WTC11 (cell line): Measurements from ENCODE around the gene SLC25A45. TPM values are rescaled to one million over a fixed set of nuclear protein-coding genes. Genes with fewer than 3 reads are reported as not detected.

Experiments
- ATAC-seq: fragments of 200-7000 bp; cut with Tn5 transposase; 2 replicates; pipeline ENCODE4 v1.10.0; 2021; ENCODE audit warnings: mild to moderate bottlenecking, moderate library complexity
- CTCF ChIA-PET: fragments of 300-600 bp; sonication (Branson Sonifier 250); formaldehyde crosslinking; loops from one replicate; lab custom pipeline; 2021; ENCODE audit warnings: antibody characterized with exemption; lab: Charles Lee
- POLR2A ChIA-PET: fragments of 350-600 bp; sonication (Branson Sonifier 250); formaldehyde crosslinking; loops from one replicate; lab custom pipeline; 2021; ENCODE audit warnings: antibody characterized with exemption; lab: Charles Lee
- DNase-seq: peaks from one replicate; pipeline ENCODE4 v3.0.0; 2021; ENCODE audit warnings: low spot score
- H3K27ac Mint-ChIP-seq: 2 replicates; pipeline ENCODE4 v1.8.0; 2021; ENCODE audit warnings: mixed read lengths
- H3K27me3 Mint-ChIP-seq: 2 replicates; pipeline ENCODE4 v1.8.0; 2021; ENCODE audit warnings: low read depth, mild to moderate bottlenecking, moderate library complexity, mixed read lengths
- H3K36me3 Mint-ChIP-seq: 2 replicates; pipeline ENCODE4 v1.8.0; 2021; ENCODE audit warnings: mixed read lengths
- H3K4me1 Mint-ChIP-seq: 2 replicates; pipeline ENCODE4 v1.8.0; 2022; ENCODE audit warnings: mixed read lengths
- H3K4me3 Mint-ChIP-seq: 2 replicates; pipeline ENCODE4 v1.8.0; 2021; ENCODE audit warnings: mild to moderate bottlenecking, moderate library complexity, mixed read lengths
- H3K9me3 Mint-ChIP-seq: 2 replicates; pipeline ENCODE4 v1.8.0; 2021; ENCODE audit warnings: mixed read lengths
- ATF1 ChIP-seq: sonication (generic); formaldehyde crosslinking; IDR thresholded peaks from 2 replicates; pipeline ENCODE4 v1.8.1; 2023; ENCODE audit warnings: mild to moderate bottlenecking, moderate library complexity, missing genetic modification reagents
- ELF4 ChIP-seq: sonication (generic); formaldehyde crosslinking; IDR thresholded peaks from 2 replicates; pipeline ENCODE4 v1.8.1; 2022; ENCODE audit warnings: low read depth, mild to moderate bottlenecking, moderate library complexity, missing genetic modification reagents
- FOXJ3 ChIP-seq: sonication (generic); formaldehyde crosslinking; IDR thresholded peaks from 2 replicates; pipeline ENCODE4 v1.9.0; 2021; ENCODE audit warnings: missing genetic modification reagents, mild to moderate bottlenecking, borderline replicate concordance
- GTF2I ChIP-seq: fragments of 250-450 bp; sonication (Bioruptor Pico); conservative IDR thresholded peaks from 2 replicates; pipeline ENCODE4 v1.4.0; 2021; ENCODE audit warnings: mild to moderate bottlenecking
- IRF2 ChIP-seq: sonication (generic); formaldehyde crosslinking; IDR thresholded peaks from 2 replicates; pipeline ENCODE4 v1.8.0; 2022; ENCODE audit warnings: low read depth, missing genetic modification reagents, borderline replicate concordance
- NFE2L1 ChIP-seq: sonication (generic); formaldehyde crosslinking; IDR thresholded peaks from 2 replicates; pipeline ENCODE4 v1.8.1; 2023; ENCODE audit warnings: missing genetic modification reagents
- NR2C2 ChIP-seq: sonication (generic); formaldehyde crosslinking; IDR thresholded peaks from 2 replicates; pipeline ENCODE4 v1.8.0; 2022; ENCODE audit warnings: mild to moderate bottlenecking, missing genetic modification reagents
- ZBTB21 ChIP-seq: sonication (generic); formaldehyde crosslinking; IDR thresholded peaks from 2 replicates; pipeline ENCODE4 v1.8.1; 2023; ENCODE audit warnings: mild to moderate bottlenecking, missing genetic modification reagents, borderline replicate concordance
- ZNF232 ChIP-seq: sonication (generic); formaldehyde crosslinking; IDR thresholded peaks from 2 replicates; pipeline ENCODE4 v1.8.0; 2022; ENCODE audit warnings: mild to moderate bottlenecking, missing genetic modification reagents
- ZNF263 ChIP-seq: sonication (generic); formaldehyde crosslinking; IDR thresholded peaks from 2 replicates; pipeline ENCODE4 v1.8.1; 2022; ENCODE audit warnings: low read depth, mild to moderate bottlenecking, moderate library complexity, missing genetic modification reagents
- total RNA-seq: library from RNA; stranded (reverse); gene quantifications from 3 replicates; pipeline ENCODE4 v1.2.3, GENCODE V29; 2021
- TF ChIP-seq, protein P1 (sequence below): sonication (generic); formaldehyde crosslinking; IDR thresholded peaks from 2 replicates; pipeline ENCODE4 v1.8.1; 2022; ENCODE audit warnings: low read depth, mild to moderate bottlenecking, moderate library complexity, missing genetic modification reagents, borderline replicate concordance
- TF ChIP-seq, protein P2 (sequence below): fragments of 250-450 bp; sonication (Bioruptor Pico); IDR thresholded peaks from 2 replicates; pipeline ENCODE4 v1.9.0; 2021; ENCODE audit warnings: mild to moderate bottlenecking
- TF ChIP-seq, protein P3 (sequence below): fragments of 250-450 bp; sonication (Bioruptor Pico); IDR thresholded peaks from 2 replicates; pipeline ENCODE4 v2.1.2; 2022; ENCODE audit warnings: mild to moderate bottlenecking, moderate library complexity
- TF ChIP-seq, protein P4 (sequence below): fragments of 250-450 bp; sonication (Bioruptor Pico); IDR thresholded peaks from 2 replicates; pipeline ENCODE4 v1.9.0; 2021; ENCODE audit warnings: mild to moderate bottlenecking
- TF ChIP-seq, protein P5 (sequence below): sonication (generic); formaldehyde crosslinking; IDR thresholded peaks from 2 replicates; pipeline ENCODE4 v1.8.1; 2023; ENCODE audit warnings: mild to moderate bottlenecking, missing genetic modification reagents
- TF ChIP-seq, protein P6 (sequence below): sonication (generic); formaldehyde crosslinking; IDR thresholded peaks from 2 replicates; pipeline ENCODE4 v1.8.1; 2023; ENCODE audit warnings: mild to moderate bottlenecking, missing genetic modification reagents

Gene SLC25A45
- total RNA-seq, 1 experiment from 2014 or later = 1.7 TPM

DNA sequence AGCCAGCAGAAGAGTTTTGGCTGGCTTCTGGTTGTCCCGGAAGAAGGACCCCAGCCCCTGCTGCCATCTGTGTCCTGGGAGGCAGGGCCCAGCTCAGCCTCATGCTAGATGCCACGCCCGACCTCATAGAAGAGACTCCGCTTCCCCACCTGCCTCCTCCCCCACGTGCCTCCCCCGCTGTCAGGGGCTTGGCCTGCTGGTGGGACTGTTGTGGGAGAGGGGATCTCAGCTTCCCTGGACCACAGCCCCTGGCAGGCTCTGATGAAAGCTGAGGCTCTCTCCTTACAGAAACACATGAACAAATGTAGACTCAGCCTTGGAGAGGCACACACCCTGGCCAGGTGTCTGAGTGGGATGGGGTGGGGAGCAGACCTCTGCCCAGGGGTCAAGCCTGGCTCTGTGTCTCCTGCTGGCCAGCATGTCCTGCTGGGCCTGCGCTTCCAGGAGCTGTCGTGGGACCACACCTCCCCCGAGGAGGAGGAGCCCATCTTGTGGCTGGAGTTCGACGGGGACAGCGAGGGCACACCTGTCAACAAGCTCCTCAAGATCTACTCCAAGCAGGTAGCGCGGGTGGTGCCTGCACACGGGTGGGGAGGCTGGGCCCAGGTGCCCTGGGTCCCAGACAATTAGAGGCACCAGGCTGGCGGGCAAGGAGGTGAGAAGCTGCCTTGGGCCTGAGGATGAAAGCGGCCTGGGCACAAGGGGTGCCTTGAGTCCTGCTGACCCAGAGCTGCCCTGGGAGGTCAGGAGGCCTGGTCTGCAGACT, 18.0 kb upstream of the SLC25A45 start (continued):
- TF ChIP-seq, protein P1, sequence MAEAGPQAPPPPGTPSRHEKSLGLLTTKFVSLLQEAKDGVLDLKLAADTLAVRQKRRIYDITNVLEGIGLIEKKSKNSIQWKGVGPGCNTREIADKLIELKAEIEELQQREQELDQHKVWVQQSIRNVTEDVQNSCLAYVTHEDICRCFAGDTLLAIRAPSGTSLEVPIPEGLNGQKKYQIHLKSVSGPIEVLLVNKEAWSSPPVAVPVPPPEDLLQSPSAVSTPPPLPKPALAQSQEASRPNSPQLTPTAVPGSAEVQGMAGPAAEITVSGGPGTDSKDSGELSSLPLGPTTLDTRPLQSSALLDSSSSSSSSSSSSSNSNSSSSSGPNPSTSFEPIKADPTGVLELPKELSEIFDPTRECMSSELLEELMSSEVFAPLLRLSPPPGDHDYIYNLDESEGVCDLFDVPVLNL (CRISPR knock-in tag) = no peak
- TF ChIP-seq GTF2I (CRISPR knock-in tag) = no peak
- TF ChIP-seq ATF1 (CRISPR knock-in tag) = no peak
- TF ChIP-seq, protein P2, sequence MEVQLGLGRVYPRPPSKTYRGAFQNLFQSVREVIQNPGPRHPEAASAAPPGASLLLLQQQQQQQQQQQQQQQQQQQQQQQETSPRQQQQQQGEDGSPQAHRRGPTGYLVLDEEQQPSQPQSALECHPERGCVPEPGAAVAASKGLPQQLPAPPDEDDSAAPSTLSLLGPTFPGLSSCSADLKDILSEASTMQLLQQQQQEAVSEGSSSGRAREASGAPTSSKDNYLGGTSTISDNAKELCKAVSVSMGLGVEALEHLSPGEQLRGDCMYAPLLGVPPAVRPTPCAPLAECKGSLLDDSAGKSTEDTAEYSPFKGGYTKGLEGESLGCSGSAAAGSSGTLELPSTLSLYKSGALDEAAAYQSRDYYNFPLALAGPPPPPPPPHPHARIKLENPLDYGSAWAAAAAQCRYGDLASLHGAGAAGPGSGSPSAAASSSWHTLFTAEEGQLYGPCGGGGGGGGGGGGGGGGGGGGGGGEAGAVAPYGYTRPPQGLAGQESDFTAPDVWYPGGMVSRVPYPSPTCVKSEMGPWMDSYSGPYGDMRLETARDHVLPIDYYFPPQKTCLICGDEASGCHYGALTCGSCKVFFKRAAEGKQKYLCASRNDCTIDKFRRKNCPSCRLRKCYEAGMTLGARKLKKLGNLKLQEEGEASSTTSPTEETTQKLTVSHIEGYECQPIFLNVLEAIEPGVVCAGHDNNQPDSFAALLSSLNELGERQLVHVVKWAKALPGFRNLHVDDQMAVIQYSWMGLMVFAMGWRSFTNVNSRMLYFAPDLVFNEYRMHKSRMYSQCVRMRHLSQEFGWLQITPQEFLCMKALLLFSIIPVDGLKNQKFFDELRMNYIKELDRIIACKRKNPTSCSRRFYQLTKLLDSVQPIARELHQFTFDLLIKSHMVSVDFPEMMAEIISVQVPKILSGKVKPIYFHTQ (CRISPR knock-in tag) = no peak
- no peak for TF ChIP-seq ELF4 (CRISPR knock-in tag)

DNA sequence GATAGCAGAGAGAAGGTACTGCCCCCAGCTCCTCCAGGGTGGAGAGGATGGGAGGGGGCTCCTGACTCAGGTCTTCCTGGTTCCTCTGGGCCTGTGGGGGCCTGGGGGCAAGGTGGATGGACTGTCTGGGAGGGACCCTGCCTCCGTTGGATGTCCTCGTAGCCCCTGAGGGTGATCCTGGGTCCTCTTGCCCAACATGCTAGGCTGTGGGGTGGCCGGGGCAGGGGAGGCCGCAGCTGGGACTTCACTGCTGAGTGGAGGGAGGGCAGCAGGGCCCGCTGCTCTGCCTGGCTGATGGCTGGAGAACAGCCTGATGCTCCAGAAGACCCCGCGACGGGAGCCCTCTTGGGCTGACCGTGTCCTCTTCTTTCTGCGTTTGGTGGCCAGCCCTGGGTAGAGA, 17.4 kb upstream of the SLC25A45 start:
- no peak overlapping the region for H3K4me3 Mint-ChIP-seq

More for the DNA sequence above, 17.4 kb upstream of the SLC25A45 start:
- H3K27me3 Mint-ChIP-seq = no peaks in the 10 kb centered on the region
- H3K27ac Mint-ChIP-seq = no peak overlapping the region
- ChIA-PET CTCF (interaction anchor here (0.5 to 3.0 kb wide), 2 partner anchors 16 to 112 kb away, joined by 6 to 10 read pairs; no protein-coding TSS in a partner anchor), POLR2A (no interaction called here)
- DNase-seq (no peak), ATAC-seq (no peak)
- peaks cover 8% of the 10 kb centered on the region for H3K36me3 Mint-ChIP-seq
- no peaks in the 10 kb centered on the region for H3K9me3 Mint-ChIP-seq
- TF ChIP-seq NFE2L1 (CRISPR knock-in tag) = no peak
- TF ChIP-seq ZNF263 = no peak
- no peak for TF ChIP-seq IRF2 (CRISPR knock-in tag)
- TF ChIP-seq NR2C2 = no peak
- TF ChIP-seq, protein P3, sequence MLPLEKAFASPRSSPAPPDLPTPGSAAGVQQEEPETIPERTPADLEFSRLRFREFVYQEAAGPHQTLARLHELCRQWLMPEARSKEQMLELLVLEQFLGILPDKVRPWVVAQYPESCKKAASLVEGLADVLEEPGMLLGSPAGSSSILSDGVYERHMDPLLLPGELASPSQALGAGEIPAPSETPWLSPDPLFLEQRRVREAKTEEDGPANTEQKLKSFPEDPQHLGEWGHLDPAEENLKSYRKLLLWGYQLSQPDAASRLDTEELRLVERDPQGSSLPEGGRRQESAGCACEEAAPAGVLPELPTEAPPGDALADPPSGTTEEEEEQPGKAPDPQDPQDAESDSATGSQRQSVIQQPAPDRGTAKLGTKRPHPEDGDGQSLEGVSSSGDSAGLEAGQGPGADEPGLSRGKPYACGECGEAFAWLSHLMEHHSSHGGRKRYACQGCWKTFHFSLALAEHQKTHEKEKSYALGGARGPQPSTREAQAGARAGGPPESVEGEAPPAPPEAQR (CRISPR knock-in tag) = no peak
- TF ChIP-seq, protein P4, sequence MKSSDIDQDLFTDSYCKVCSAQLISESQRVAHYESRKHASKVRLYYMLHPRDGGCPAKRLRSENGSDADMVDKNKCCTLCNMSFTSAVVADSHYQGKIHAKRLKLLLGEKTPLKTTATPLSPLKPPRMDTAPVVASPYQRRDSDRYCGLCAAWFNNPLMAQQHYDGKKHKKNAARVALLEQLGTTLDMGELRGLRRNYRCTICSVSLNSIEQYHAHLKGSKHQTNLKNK (CRISPR knock-in tag) = no peak
- TF ChIP-seq ZNF232 (CRISPR knock-in tag) = no peak
- TF ChIP-seq FOXJ3 (CRISPR knock-in tag) = no peak
- TF ChIP-seq, protein P5, sequence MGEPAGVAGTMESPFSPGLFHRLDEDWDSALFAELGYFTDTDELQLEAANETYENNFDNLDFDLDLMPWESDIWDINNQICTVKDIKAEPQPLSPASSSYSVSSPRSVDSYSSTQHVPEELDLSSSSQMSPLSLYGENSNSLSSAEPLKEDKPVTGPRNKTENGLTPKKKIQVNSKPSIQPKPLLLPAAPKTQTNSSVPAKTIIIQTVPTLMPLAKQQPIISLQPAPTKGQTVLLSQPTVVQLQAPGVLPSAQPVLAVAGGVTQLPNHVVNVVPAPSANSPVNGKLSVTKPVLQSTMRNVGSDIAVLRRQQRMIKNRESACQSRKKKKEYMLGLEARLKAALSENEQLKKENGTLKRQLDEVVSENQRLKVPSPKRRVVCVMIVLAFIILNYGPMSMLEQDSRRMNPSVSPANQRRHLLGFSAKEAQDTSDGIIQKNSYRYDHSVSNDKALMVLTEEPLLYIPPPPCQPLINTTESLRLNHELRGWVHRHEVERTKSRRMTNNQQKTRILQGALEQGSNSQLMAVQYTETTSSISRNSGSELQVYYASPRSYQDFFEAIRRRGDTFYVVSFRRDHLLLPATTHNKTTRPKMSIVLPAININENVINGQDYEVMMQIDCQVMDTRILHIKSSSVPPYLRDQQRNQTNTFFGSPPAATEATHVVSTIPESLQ (CRISPR knock-in tag) = no peak
- no peak for TF ChIP-seq ZBTB21
- TF ChIP-seq, protein P6, sequence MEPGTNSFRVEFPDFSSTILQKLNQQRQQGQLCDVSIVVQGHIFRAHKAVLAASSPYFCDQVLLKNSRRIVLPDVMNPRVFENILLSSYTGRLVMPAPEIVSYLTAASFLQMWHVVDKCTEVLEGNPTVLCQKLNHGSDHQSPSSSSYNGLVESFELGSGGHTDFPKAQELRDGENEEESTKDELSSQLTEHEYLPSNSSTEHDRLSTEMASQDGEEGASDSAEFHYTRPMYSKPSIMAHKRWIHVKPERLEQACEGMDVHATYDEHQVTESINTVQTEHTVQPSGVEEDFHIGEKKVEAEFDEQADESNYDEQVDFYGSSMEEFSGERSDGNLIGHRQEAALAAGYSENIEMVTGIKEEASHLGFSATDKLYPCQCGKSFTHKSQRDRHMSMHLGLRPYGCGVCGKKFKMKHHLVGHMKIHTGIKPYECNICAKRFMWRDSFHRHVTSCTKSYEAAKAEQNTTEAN (CRISPR knock-in tag) = no peak
- H3K4me1 Mint-ChIP-seq = peaks cover 10% of the 10 kb centered on the region
